HepG2 (cell line): ENCODE results near the gene EDC3. TPM values are rescaled to one million over a fixed set of nuclear protein-coding genes. Genes with fewer than 3 reads are reported as not detected.

ENCODE experiments used
- AKAP8 ChIP-seq: sonication (generic); formaldehyde crosslinking; IDR thresholded peaks from 2 replicates; pipeline ENCODE4 v1.5.1; 2020; ENCODE audit warnings: mild to moderate bottlenecking, missing genetic modification reagents
- CEBPB ChIP-seq: IDR thresholded peaks from 2 replicates; pipeline ENCODE4 v1.6.1; 2011; ENCODE audit warnings: low read depth, low read length, improper control_type of control experiment, borderline replicate concordance
- CEBPG ChIP-seq: IDR thresholded peaks from 2 replicates; pipeline ENCODE4 v1.6.1; 2016
- FOSL2 ChIP-seq: sonication (generic); formaldehyde crosslinking; IDR thresholded peaks from 2 replicates; pipeline ENCODE4 v1.4.0; 2020; ENCODE audit warnings: missing genetic modification reagents
- FOXA3 ChIP-seq: IDR thresholded peaks from 2 replicates; pipeline ENCODE4 v1.6.1; 2016; ENCODE audit warnings: missing genetic modification reagents, missing compliant biosample characterization
- HMGXB3 ChIP-seq: sonication (generic); formaldehyde crosslinking; IDR thresholded peaks from 2 replicates; pipeline ENCODE4 v1.4.0; 2020; ENCODE audit warnings: missing genetic modification reagents, borderline replicate concordance
- HOXA3 ChIP-seq: sonication (generic); formaldehyde crosslinking; IDR thresholded peaks from 2 replicates; pipeline ENCODE4 v1.5.0; 2020; ENCODE audit warnings: missing genetic modification reagents
- MIER3 ChIP-seq: IDR thresholded peaks from 2 replicates; pipeline ENCODE4 v1.6.1; 2016; ENCODE audit warnings: missing compliant biosample characterization, borderline replicate concordance
- NONO ChIP-seq, 2 experiments: fragments of 450-650 bp in 1 of 2; sonication (generic) in 1 of 2; formaldehyde crosslinking in 1 of 2; IDR thresholded peaks in 1 of 2; conservative IDR thresholded peaks in 1 of 2; 2 replicates each; pipeline versions ENCODE4 v1.6.1 to v1.8.0; 2017 to 2022; ENCODE audit warnings: mild to moderate bottlenecking in 1 of 2, missing genetic modification reagents in 1 of 2, moderate library complexity in 1 of 2
- SNRNP70 ChIP-seq: fragments of 200-400 bp; formaldehyde crosslinking; IDR thresholded peaks from 2 replicates; pipeline ENCODE4 v1.6.1; 2017; ENCODE audit warnings: mild to moderate bottlenecking, low read depth, low read length, moderate library complexity
- TEAD3 ChIP-seq: optimal IDR thresholded peaks from 2 replicates; pipeline ENCODE3; 2016; ENCODE audit warnings: borderline replicate concordance
- ZFP90 ChIP-seq: sonication (generic); formaldehyde crosslinking; IDR thresholded peaks from 2 replicates; pipeline ENCODE4 v1.8.0; 2022; ENCODE audit warnings: missing genetic modification reagents, mild to moderate bottlenecking, inconsistent platforms, borderline replicate concordance
- ZKSCAN1 ChIP-seq: fragments of 150-350 bp; IDR thresholded peaks from 2 replicates; pipeline ENCODE4 v1.6.1; 2014; ENCODE audit warnings: low read length
- ZNF10 ChIP-seq: sonication (generic); formaldehyde crosslinking; IDR thresholded peaks from 2 replicates; pipeline ENCODE4 v1.4.0; 2020; ENCODE audit warnings: mild to moderate bottlenecking, low read depth, missing genetic modification reagents, borderline replicate concordance
- ZNF296 ChIP-seq: sonication (generic); formaldehyde crosslinking; conservative IDR thresholded peaks from 2 replicates; pipeline ENCODE4 v1.5.0; 2020; ENCODE audit warnings: mild to moderate bottlenecking, missing genetic modification reagents
- ZSCAN29 ChIP-seq: sonication (generic); formaldehyde crosslinking; conservative IDR thresholded peaks from 2 replicates; pipeline ENCODE4 v1.4.0; 2020; ENCODE audit warnings: mild to moderate bottlenecking, missing genetic modification reagents
- polyA plus RNA-seq, 8 experiments: library from polyadenylated mRNA; depleted of rRNA in 3 of 8; stranded (reverse) in 7 of 8; unstranded in 1 of 8; fragments of >200 nt; fragmentation: Illumina TruSeq in 4 of 8; extraction: Trizol in 4 of 8; gene quantifications; 2 replicates each; pipeline versions ENCODE4 v1.2.1 to v1.2.3, GENCODE V29; 2011 to 2016; ENCODE audit warnings: low read depth in 4 of 8, missing spikeins in 1 of 8, mixed read lengths in 1 of 8; ENCODE audit not compliant: insufficient read depth in 1 of 8
- total RNA-seq, 5 experiments: library from RNA; depleted of rRNA; stranded (reverse); fragments of >200 nt; fragmentation: Illumina TruSeq; extraction: Trizol; gene quantifications; 2 replicates each; pipeline ENCODE4 v1.2.3, GENCODE V29; 2016; ENCODE audit warnings: low read depth in 1 of 5
- TF ChIP-seq, protein P1 (sequence below): sonication (generic); formaldehyde crosslinking; IDR thresholded peaks from 2 replicates; pipeline ENCODE4 v1.5.0; 2020; ENCODE audit warnings: mild to moderate bottlenecking, missing genetic modification reagents, borderline replicate concordance
- TF ChIP-seq, protein P2 (sequence below): sonication (generic); formaldehyde crosslinking; IDR thresholded peaks from 2 replicates; pipeline ENCODE4 v1.4.0; 2020; ENCODE audit warnings: mild to moderate bottlenecking, missing genetic modification reagents

Gene EDC3
- total and polyA plus RNA-seq, 2 of the 13 experiments (the other 11 are each of a cell fraction or from before 2014, with no cell fraction given) = 17.4 to 32.0 TPM

- TF ChIP-seq, protein P1, sequence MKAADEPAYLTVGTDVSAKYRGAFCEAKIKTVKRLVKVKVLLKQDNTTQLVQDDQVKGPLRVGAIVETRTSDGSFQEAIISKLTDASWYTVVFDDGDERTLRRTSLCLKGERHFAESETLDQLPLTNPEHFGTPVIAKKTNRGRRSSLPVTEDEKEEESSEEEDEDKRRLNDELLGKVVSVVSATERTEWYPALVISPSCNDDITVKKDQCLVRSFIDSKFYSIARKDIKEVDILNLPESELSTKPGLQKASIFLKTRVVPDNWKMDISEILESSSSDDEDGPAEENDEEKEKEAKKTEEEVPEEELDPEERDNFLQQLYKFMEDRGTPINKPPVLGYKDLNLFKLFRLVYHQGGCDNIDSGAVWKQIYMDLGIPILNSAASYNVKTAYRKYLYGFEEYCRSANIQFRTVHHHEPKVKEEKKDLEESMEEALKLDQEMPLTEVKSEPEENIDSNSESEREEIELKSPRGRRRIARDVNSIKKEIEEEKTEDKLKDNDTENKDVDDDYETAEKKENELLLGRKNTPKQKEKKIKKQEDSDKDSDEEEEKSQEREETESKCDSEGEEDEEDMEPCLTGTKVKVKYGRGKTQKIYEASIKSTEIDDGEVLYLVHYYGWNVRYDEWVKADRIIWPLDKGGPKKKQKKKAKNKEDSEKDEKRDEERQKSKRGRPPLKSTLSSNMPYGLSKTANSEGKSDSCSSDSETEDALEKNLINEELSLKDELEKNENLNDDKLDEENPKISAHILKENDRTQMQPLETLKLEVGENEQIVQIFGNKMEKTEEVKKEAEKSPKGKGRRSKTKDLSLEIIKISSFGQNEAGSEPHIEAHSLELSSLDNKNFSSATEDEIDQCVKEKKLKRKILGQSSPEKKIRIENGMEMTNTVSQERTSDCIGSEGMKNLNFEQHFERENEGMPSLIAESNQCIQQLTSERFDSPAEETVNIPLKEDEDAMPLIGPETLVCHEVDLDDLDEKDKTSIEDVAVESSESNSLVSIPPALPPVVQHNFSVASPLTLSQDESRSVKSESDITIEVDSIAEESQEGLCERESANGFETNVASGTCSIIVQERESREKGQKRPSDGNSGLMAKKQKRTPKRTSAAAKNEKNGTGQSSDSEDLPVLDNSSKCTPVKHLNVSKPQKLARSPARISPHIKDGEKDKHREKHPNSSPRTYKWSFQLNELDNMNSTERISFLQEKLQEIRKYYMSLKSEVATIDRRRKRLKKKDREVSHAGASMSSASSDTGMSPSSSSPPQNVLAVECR = peak; percentile 51; the same call in 1 of the 2 replicates
- no peak for TF ChIP-seq ZSCAN29 (CRISPR knock-in tag)
- peak; percentile 4 for TF ChIP-seq TEAD3 (CRISPR knock-in tag)
- TF ChIP-seq CEBPB = peak; percentile 72; the same call in 1 of the 2 replicates
- TF ChIP-seq FOXA3 (CRISPR knock-in tag) = peak; percentile 28; the same call in 1 of the 2 replicates
- TF ChIP-seq, protein P2, sequence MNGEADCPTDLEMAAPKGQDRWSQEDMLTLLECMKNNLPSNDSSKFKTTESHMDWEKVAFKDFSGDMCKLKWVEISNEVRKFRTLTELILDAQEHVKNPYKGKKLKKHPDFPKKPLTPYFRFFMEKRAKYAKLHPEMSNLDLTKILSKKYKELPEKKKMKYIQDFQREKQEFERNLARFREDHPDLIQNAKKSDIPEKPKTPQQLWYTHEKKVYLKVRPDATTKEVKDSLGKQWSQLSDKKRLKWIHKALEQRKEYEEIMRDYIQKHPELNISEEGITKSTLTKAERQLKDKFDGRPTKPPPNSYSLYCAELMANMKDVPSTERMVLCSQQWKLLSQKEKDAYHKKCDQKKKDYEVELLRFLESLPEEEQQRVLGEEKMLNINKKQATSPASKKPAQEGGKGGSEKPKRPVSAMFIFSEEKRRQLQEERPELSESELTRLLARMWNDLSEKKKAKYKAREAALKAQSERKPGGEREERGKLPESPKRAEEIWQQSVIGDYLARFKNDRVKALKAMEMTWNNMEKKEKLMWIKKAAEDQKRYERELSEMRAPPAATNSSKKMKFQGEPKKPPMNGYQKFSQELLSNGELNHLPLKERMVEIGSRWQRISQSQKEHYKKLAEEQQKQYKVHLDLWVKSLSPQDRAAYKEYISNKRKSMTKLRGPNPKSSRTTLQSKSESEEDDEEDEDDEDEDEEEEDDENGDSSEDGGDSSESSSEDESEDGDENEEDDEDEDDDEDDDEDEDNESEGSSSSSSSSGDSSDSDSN (CRISPR knock-in tag) = 0 out of 2 replicates have a peak, but pooled peaks have one; percentile 23
- TF ChIP-seq AKAP8 = no peak
- TF ChIP-seq HOXA3 (CRISPR knock-in tag) = peak; percentile 17; the same call in 1 of the 2 replicates
- TF ChIP-seq HMGXB3 (CRISPR knock-in tag) = no peak
- no peak for TF ChIP-seq ZKSCAN1
- TF ChIP-seq ZNF10 = no peak
- TF ChIP-seq FOSL2 (CRISPR knock-in tag) = 0 out of 2 replicates have a peak, but pooled peaks have one; percentile 48
- peak; percentile 88 for TF ChIP-seq CEBPG (CRISPR knock-in tag)
- TF ChIP-seq MIER3 = no peak
- TF ChIP-seq ZNF296 (CRISPR knock-in tag) = no peak
- no peak for TF ChIP-seq SNRNP70
- TF ChIP-seq ZFP90 = 0 out of 2 replicates have a peak, but pooled peaks have one; percentile 22
- TF ChIP-seq NONO (IDR thresholded peaks at IDR 0.05) = no peak
- peak; percentile 38 for TF ChIP-seq NONO (CRISPR knock-in tag; conservative IDR thresholded peaks at IDR 0.05)
These were observed 64.4 kb downstream of the EDC3 start (continued) for GRCh38 chr15:74631408-74631807.
